GM12878 (cell line): ENCODE results near the gene GAK. TPM values are rescaled to one million over a fixed set of nuclear protein-coding genes. Genes with fewer than 3 reads are reported as not detected.

Source experiments
- ATAC-seq: fragments of 200-7000 bp; cut with Tn5 transposase; 3 replicates; pipeline ENCODE4 v1.9.1; 2020; ENCODE audit warnings: mild to moderate bottlenecking, moderate library complexity
- BruUV-seq: library from RNA; stranded (reverse); fragments of 400-500 nt; replicated peaks from 2 replicates; lab custom pipeline; 2021; lab: Mats Ljungman, UMichigan
- CTCF ChIA-PET: fragments of 300-600 bp; sonication (Branson Sonifier 250); formaldehyde crosslinking; extraction: SDS; loops from one replicate; lab custom pipeline; 2021; ENCODE audit warnings: inconsistent platforms; lab: Yijun Ruan, JAX
- POLR2A ChIA-PET: fragments of 350-600 bp; formaldehyde crosslinking; extraction: SDS; loops from one replicate; lab custom pipeline; 2021; ENCODE audit warnings: inconsistent platforms; lab: Charles Lee
- RAD21 ChIA-PET: fragments of 300-600 bp; sonication (Branson Sonifier 250); formaldehyde crosslinking; loops from one replicate; lab custom pipeline; 2023; ENCODE audit warnings: antibody characterized with exemption; ENCODE audit not compliant: unreplicated experiment; lab: Charles Lee
- SMC1A ChIA-PET: fragments of 300-600 bp; sonication (Branson Sonifier 250); formaldehyde crosslinking; loops from one replicate; lab custom pipeline; 2023; ENCODE audit not compliant: unreplicated experiment, uncharacterized antibody; lab: Charles Lee
- DNase-seq: peaks from one replicate; pipeline ENCODE4 v3.0.0-alpha.2; 2011; ENCODE audit warnings: low read depth, low spot score
- FAIRE-seq: peaks from 3 replicates; lab custom pipeline; 2011; peaks lifted over from hg19 to GRCh38; lab: Jason Lieb, UNC
- H2AFZ ChIP-seq: 2 replicates; pipeline ENCODE4 v1.6.0; 2011; ENCODE audit warnings: low read depth, low read length, control low read depth; ENCODE audit not compliant: control insufficient read depth
- H3K27ac ChIP-seq: 2 replicates; pipeline ENCODE4 v1.5.1; 2011; ENCODE audit warnings: control low read depth; ENCODE audit not compliant: control insufficient read depth, insufficient read depth
- H3K27me3 ChIP-seq, 2 experiments: replicated peaks in 1 of 2; 2 replicates each; pipeline versions ENCODE4 v1.6.0 to v1.6.1; 2011; ENCODE audit warnings: low read length in 1 of 2; ENCODE audit not compliant: control insufficient read depth in 2 of 2, insufficient read depth in 2 of 2
- H3K36me3 ChIP-seq, 2 experiments: 2 replicates each; pipeline ENCODE4 v1.5.1; 2011; ENCODE audit warnings: low read length in 1 of 2; ENCODE audit not compliant: control insufficient read depth in 2 of 2, insufficient read depth in 2 of 2
- H3K4me1 ChIP-seq: 2 replicates; pipeline ENCODE4 v1.6.1; 2011; ENCODE audit warnings: mild to moderate bottlenecking, low read length, moderate library complexity, mixed read lengths; ENCODE audit not compliant: control insufficient read depth, insufficient read depth
- H3K4me2 ChIP-seq: 2 replicates; pipeline ENCODE4 v1.6.0; 2011; ENCODE audit warnings: control low read depth; ENCODE audit not compliant: control insufficient read depth, insufficient read depth
- H3K4me3 ChIP-seq: fragments of 200-600 bp; sonication (generic); 2 replicates; pipeline ENCODE4 v1.5.1; 2016
- H3K79me2 ChIP-seq: 2 replicates; pipeline ENCODE4 v1.6.0; 2011; ENCODE audit warnings: low read length; ENCODE audit not compliant: control insufficient read depth, insufficient read depth
- H3K9ac ChIP-seq: 2 replicates; pipeline ENCODE4 v1.8.0; 2011; ENCODE audit warnings: low read length, control low read depth, mixed read lengths; ENCODE audit not compliant: control insufficient read depth, insufficient read depth
- H3K9me3 ChIP-seq: replicated peaks from 3 replicates; pipeline ENCODE4 v1.5.1; 2011; ENCODE audit warnings: mild to moderate bottlenecking, low read length; ENCODE audit not compliant: control insufficient read depth, insufficient read depth
- H4K20me1 ChIP-seq: 2 replicates; pipeline ENCODE4 v1.6.0; 2011; ENCODE audit not compliant: control insufficient read depth, insufficient read depth
- BRCA1 ChIP-seq: IDR thresholded peaks from 2 replicates; pipeline ENCODE4 v1.6.1; 2011; ENCODE audit warnings: low read depth, low read length, improper control_type of control experiment
- CHD1 ChIP-seq: IDR thresholded peaks from 2 replicates; pipeline ENCODE4 v1.6.1; 2012; ENCODE audit warnings: low read depth, low read length, improper control_type of control experiment
- IKZF1 ChIP-seq: fragments of 450-650 bp; conservative IDR thresholded peaks from 2 replicates; pipeline ENCODE4 v1.6.1; 2017; ENCODE audit warnings: antibody characterized with exemption, mild to moderate bottlenecking
- NRF1 ChIP-seq: conservative IDR thresholded peaks from 2 replicates; pipeline ENCODE4 v1.6.1; 2011; ENCODE audit warnings: mild to moderate bottlenecking, low read depth, low read length, improper control_type of control experiment
- SRF ChIP-seq, 2 experiments: IDR thresholded peaks; 2 replicates each; pipeline ENCODE4 v1.6.1; 2011; ENCODE audit warnings: low read depth in 2 of 2, low read length in 2 of 2, mild to moderate bottlenecking in 1 of 2, moderate library complexity in 1 of 2
- YBX1 ChIP-seq: fragments of 450-650 bp; IDR thresholded peaks from 2 replicates; pipeline ENCODE4 v1.6.1; 2016; ENCODE audit warnings: antibody characterized with exemption
- ZNF217 ChIP-seq: fragments of 450-650 bp; IDR thresholded peaks from 2 replicates; pipeline ENCODE4 v1.6.1; 2017; ENCODE audit warnings: antibody characterized with exemption, mild to moderate bottlenecking
- ZZZ3 ChIP-seq: IDR thresholded peaks from 2 replicates; pipeline ENCODE4 v1.6.1; 2011; ENCODE audit warnings: low read depth; ENCODE audit not compliant: control insufficient read depth, insufficient read length
- WGBS: methylation state at CpG from one replicate; pipeline ENCODE4 v1.1.6; 2016; ENCODE audit warnings: low lambda C conversion rate; ENCODE audit not compliant: insufficient replicate concordance, insufficient coverage; ENCODE audit errors: missing lambda C conversion rate; 5-methylcytosine and 5-hydroxymethylcytosine counted together
- in situ Hi-C: fragments of 300-500 bp; cut with MboI; formaldehyde crosslinking; loops from 9 replicates; pipeline ENCODE4 v1.14.3; 2018; ENCODE audit warnings: mixed read lengths
- intact Hi-C: fragments of 100-400 bp; cut with micrococcal nuclease; formaldehyde crosslinking; loops from one replicate; pipeline ENCODE4 v1.14.2; 2022; ENCODE audit not compliant: unreplicated experiment
- polyA plus RNA-seq, 11 experiments: library from polyadenylated mRNA; depleted of rRNA in 4 of 11; unstranded in 6 of 11; stranded (reverse) in 5 of 11; fragments of >200 nt; fragmentation: Nextera tagmentation in 4 of 11; fragmentation: Illumina TruSeq in 1 of 11; extraction: Ambion mirVana in 4 of 11; extraction: Trizol in 1 of 11; gene quantifications; 1 replicate in 1 of 11; 2 replicates in 10 of 11; pipeline versions ENCODE4 v1.2.1 to v1.2.3, GENCODE V29; 2011 to 2016; ENCODE audit warnings: inconsistent platforms in 2 of 11, missing spikeins in 2 of 11, low read depth in 1 of 11
- total RNA-seq, 4 experiments: library from RNA; depleted of rRNA in 3 of 4; stranded (reverse); fragments of >200 nt in 3 of 4; fragmentation: Illumina TruSeq in 1 of 4; extraction: Trizol in 1 of 4; gene quantifications; 2 replicates each; pipeline versions ENCODE4 v1.2.1 to v1.2.3, GENCODE V29; 2013 to 2021
- TF ChIP-seq, protein P1 (sequence below): fragments of 450-650 bp; IDR thresholded peaks from 2 replicates; pipeline ENCODE4 v1.6.1; 2018; ENCODE audit warnings: borderline replicate concordance, mild to moderate bottlenecking; ENCODE audit not compliant: partially characterized antibody
- TF ChIP-seq, protein P2 (sequence below): fragments of 450-650 bp; IDR thresholded peaks from 2 replicates; pipeline ENCODE4 v1.6.1; 2017; ENCODE audit warnings: mild to moderate bottlenecking, moderate library complexity

The GAK gene
- total and polyA plus RNA-seq, 10 of the 15 experiments (the other 5 are each of a cell fraction or from before 2014, with no cell fraction given), result 0.82 to 127 (median 53.8) TPM

DNA sequence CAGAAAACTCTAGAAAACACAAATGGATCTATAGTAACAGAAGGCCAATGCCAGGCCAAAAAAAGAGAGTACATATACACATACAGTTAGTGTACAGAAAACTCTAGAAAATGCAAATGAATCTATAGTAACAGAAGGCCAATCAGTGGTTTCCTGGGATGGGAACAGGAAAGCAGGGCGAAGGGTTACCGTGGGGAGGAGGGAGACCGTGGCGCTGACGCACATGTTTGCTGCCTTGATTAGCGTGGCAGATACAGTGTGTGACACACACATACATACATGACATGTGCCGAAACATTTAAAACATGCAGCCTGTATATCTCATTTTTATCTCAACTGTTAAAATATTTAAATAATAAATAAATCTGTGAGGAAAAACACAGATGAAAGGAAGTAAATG lies 14.7 kb downstream of the GAK start:
- ChIA-PET SMC1A (interaction anchor here (1.4 kb wide), 2 partner anchors 16 to 26 kb away, joined by 3 to 4 read pairs; no protein-coding TSS in a partner anchor), CTCF (no interaction called here), POLR2A (no interaction called here), RAD21 (no interaction called here)
- Histone ChIP-seq H3K4me1 (peaks cover 28% of the 10 kb centered on the region), H3K27ac (no peak overlapping the region), H3K9ac (no peak overlapping the region), H4K20me1 (peaks cover 1% of the 10 kb centered on the region; the same call in 1 of the 2 replicates), H3K27me3 (no peaks in the 10 kb centered on the region), H3K36me3 (peaks cover 4 to 7% of the 10 kb centered on the region in 2 experiments; a peak in 3 of 4 replicates), H3K4me3 (no peak overlapping the region), H3K79me2 (peaks cover 72% of the 10 kb centered on the region), H3K4me2 (no peak overlapping the region), H3K9me3 (peaks cover 9% of the 10 kb centered on the region; the same call in 2 of the 3 replicates), H2AFZ (no peak overlapping the region)
- no peak for TF ChIP-seq CHD1
- TF ChIP-seq, protein P1, sequence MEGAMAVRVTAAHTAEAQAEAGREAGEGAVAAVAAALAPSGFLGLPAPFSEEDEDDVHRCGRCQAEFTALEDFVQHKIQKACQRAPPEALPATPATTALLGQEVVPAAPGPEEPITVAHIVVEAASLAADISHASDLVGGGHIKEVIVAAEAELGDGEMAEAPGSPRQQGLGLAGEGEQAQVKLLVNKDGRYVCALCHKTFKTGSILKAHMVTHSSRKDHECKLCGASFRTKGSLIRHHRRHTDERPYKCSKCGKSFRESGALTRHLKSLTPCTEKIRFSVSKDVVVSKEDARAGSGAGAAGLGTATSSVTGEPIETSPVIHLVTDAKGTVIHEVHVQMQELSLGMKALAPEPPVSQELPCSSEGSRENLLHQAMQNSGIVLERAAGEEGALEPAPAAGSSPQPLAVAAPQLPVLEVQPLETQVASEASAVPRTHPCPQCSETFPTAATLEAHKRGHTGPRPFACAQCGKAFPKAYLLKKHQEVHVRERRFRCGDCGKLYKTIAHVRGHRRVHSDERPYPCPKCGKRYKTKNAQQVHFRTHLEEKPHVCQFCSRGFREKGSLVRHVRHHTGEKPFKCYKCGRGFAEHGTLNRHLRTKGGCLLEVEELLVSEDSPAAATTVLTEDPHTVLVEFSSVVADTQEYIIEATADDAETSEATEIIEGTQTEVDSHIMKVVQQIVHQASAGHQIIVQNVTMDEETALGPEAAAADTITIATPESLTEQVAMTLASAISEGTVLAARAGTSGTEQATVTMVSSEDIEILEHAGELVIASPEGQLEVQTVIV, result no peak
- TF ChIP-seq SRF (IDR thresholded peaks at IDR 0.05; ENCODE audit: low read depth in 2 of 2, low read length in 2 of 2), result no peak
- TF ChIP-seq, protein P2, sequence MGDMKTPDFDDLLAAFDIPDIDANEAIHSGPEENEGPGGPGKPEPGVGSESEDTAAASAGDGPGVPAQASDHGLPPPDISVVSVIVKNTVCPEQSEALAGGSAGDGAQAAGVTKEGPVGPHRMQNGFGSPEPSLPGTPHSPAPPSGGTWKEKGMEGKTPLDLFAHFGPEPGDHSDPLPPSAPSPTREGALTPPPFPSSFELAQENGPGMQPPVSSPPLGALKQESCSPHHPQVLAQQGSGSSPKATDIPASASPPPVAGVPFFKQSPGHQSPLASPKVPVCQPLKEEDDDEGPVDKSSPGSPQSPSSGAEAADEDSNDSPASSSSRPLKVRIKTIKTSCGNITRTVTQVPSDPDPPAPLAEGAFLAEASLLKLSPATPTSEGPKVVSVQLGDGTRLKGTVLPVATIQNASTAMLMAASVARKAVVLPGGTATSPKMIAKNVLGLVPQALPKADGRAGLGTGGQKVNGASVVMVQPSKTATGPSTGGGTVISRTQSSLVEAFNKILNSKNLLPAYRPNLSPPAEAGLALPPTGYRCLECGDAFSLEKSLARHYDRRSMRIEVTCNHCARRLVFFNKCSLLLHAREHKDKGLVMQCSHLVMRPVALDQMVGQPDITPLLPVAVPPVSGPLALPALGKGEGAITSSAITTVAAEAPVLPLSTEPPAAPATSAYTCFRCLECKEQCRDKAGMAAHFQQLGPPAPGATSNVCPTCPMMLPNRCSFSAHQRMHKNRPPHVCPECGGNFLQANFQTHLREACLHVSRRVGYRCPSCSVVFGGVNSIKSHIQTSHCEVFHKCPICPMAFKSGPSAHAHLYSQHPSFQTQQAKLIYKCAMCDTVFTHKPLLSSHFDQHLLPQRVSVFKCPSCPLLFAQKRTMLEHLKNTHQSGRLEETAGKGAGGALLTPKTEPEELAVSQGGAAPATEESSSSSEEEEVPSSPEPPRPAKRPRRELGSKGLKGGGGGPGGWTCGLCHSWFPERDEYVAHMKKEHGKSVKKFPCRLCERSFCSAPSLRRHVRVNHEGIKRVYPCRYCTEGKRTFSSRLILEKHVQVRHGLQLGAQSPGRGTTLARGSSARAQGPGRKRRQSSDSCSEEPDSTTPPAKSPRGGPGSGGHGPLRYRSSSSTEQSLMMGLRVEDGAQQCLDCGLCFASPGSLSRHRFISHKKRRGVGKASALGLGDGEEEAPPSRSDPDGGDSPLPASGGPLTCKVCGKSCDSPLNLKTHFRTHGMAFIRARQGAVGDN, result no peak
- no peak for TF ChIP-seq BRCA1
- no peak for TF ChIP-seq YBX1
- TF ChIP-seq ZNF217, result no peak
- no peak for TF ChIP-seq IKZF1
- no peak for TF ChIP-seq ZZZ3
- TF ChIP-seq NRF1, result no peak
- ATAC-seq, result no peak
- in situ Hi-C loops (no loop called here), intact Hi-C loops (no loop called here)
- BruUV-seq, result no TSS peak
- WGBS, result 98% methylated on average over 7 of the region's 7 CpGs
- no peak for DNase-seq
- FAIRE-seq, result no peak
